Measurements from ENCODE around the gene PSMA8. TPM values are rescaled to one million over a fixed set of nuclear protein-coding genes. Genes with fewer than 3 reads are reported as not detected.
"Not testable (repeated sequence)": the region's sequence is repeated elsewhere in the genome, so short reads cannot be mapped to it uniquely, and the experiment has no call there.

The PSMA8 gene
- not detected for polyA plus RNA-seq (2013, experiment 1 of 2; ENCODE audit: insufficient read length)
- not detected for polyA plus RNA-seq (2013, experiment 2 of 2; ENCODE audit: insufficient read length)

DNA sequence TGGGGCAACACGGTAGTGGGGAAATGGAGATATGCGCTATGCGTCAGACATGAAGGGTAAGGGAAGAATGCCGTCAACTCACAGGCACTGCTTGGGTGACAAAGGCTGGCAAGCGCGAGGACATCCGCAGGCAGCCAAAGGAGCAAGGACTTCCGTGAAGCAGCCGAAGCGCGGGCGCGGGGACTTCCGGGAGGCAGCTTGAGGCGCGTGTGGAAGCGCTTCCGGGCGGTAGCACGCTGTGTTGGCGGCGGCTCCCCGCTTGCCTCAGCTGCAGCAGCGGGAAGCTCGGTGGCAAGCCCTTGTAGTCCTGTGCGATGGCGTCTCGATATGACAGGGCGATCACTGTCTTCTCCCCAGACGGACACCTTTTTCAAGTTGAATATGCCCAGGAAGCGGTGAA lies at the start of gene PSMA8:
Gene PSMA8 (plus strand): TSS at position 218 of the 400 bp plus-strand sequence. CDS start 97 bp downstream, at position 315.
- peak; percentile 20 for DNase-seq

DNA sequence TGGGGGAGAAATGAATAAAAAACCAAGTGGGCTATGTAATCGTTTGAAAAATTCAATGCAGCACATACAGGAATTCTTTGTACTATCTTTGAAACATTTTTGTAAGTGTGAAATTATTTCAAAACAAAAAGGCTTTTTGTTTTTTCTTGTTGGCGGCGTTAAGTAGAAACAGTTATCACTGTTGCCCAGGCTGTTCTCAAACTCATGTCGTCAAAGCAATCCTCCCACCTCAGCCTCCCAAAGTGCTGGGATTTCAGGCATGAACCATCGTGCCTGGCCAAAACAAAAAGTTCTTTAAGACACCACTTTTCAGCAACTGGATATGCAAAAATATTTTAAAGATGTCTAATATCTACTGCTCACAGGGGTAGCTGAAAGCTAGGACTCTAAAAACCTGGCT lies 48.6 kb upstream of the PSMA8 start:
- no peak for DNase-seq

DNA sequence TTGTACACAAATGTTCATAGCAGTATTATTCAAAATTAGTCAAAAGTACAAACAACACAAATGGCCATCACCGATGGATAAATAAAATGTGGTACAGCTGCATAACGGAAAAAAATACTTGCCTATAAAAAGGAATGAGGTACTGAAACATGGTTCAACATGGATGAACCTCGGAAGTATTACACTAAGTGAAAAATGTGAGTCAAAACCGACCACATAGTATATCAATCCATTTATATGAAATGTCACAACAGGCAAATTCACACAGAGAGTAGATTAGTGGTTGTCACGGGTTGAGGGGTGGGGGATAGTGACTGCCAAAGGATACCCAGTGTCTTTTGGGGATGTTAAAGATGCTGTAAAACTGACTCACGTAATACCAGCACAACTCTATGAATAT lies 46.7 kb upstream of the PSMA8 start:
- DNase-seq, result no peak

DNA sequence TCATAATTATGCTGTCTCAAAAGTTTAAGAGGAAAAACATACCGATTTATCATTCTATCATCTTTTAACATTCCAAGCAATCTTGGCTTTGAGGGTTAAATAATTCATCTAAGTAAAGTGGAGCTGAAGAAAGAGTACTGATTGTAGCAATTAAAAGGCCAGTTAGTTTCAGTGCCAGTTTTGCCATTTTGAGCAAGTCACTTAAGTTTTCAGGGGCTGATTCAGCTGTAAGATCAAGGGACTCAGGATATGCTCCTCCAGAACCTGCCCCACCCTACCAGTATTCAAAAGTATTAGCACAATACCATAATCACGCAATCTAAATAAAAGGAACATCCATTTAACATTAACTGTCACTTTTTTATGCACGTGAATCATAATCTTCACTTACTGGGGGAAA lies 45.2 kb upstream of the PSMA8 start:
- no peak for DNase-seq

DNA sequence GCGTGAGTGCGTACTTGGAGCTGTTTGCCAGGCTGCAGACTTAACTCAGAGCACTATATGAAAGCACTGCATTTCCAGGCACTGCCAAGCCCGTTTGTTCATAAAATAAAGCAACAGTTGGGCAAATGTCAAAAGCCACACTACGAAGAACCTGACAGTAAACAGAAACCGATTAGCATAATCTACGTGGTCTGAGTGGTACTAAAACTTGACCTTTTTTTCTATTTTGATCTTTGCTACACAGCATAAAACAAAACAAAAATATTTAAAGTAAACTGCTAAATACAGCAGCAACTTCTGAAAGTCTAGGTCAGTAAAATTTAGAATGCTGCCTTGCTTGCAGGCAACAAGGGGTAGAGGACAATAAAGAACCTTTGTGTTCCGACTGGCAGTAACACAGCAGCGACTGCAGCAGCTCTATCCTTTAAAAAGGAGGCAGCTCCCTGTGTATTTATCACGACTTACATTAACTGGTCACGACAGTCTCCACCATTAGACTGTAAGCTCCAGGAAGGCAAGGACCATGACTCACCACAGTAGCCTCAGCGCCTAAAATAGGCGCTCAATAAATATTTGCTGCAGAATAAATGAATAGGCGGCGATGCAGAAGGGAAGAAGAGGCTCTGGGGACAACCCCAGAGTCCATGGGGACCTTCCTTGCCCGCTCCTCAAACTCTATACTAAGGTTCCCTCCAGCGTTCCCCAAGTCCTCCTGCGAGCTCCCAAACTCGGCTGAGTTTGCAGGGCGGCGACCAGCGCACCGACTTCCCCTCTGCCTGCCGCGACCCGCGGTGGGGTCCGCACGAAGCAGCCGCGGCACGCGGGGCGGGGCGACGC lies 44.2 kb upstream of the PSMA8 start:
- DNase-seq, result peak; percentile 38

DNA sequence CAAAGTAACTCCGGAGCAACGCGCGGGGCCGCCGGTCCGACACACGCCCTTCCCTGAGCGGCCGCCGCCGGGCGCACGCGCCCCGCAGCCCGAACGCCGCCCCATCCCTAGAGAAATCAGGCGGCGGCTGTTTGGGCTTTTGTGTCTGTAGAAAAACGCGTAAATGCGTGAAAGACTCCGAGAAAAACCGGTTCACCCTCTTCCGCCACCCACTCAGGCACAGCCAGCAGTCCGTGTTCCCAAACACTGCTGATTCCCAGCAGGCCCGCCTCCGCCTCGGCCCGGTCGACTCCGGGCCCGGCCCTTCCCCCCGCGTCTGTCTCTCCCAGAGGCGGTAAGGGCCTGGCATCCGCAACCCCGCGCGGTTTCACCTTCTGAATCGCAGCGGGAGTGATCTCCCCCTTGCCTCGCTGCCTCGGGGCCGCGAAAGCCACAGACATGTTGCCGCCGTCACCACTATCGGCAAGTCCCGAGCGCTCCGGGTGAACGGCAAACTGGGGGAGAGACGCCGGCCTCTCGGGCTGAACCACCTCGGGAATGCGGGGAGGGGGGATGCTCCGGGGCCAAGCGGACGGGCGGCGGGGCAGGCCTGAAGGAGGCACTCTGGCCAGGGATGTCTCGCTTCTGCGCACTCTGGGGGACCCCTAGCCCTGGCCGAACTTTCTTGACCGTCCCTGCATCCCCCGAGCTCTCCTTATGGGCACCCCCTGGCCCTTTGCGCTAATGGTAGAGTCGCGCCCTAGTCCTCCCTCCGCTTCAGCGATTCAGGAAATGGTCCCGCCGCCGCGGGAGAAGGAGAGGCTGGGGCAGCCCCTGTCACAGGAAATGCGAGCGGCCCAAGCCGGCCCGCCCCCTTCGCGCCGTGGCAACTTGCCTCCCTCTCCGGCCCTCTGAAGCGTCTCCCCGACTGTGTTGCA lies 43.3 kb upstream of the PSMA8 start, which contains the start of gene SS18:
Gene SS18 (minus strand): TSS at position 484 of the 917 bp plus-strand sequence. CDS start 44 bp downstream, at position 440.
- DNase-seq, result peak; percentile 97

DNA sequence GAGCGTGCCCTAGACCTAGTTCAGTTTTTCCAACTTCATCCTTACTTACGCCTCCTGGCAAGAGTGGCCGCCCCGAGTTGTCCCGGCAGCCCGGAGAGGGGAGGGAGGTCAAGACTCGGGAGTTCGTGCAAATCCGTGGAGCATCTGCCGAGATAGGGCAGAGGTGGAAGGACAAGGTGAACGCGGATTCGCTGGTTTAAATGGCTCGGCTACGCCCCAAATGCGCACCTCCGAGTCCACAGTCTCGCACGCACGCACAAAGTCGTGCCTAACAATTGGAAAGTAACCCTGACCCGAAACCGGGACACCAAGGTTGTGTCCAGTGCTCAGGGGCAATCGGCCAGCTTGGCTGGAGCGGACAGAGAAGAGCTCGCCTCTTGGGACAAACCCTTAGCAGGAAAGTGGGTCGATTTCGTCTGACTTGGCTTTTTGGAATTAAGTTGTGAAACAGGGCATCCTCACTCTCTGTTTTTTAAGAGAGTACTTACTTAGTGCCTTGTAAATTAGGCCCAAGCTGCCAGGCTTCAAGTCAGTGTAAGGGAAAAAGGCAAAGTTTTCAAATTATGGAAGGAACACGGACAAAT lies 42.5 kb upstream of the PSMA8 start:
- DNase-seq, result no peak

DNA sequence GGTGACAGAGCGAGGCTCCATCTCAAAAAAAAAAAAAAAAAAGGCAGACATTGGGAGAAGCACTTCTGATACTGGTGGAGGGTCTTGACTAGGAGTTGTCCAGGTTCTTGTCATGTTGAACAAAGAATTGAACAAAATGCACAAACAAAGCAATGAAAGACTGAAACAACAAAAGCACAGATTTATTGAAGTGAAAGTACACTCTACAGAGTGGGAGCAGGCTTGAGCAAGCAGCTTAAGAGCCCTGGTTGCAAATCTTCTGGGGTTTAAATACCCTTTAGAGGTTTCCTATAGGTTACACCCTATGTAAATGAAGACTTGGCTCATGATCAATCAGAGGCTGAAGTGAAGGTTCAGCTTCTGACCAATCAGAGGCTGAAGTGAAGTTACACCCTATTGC lies 36.8 kb upstream of the PSMA8 start:
- DNase-seq, result no peak

DNA sequence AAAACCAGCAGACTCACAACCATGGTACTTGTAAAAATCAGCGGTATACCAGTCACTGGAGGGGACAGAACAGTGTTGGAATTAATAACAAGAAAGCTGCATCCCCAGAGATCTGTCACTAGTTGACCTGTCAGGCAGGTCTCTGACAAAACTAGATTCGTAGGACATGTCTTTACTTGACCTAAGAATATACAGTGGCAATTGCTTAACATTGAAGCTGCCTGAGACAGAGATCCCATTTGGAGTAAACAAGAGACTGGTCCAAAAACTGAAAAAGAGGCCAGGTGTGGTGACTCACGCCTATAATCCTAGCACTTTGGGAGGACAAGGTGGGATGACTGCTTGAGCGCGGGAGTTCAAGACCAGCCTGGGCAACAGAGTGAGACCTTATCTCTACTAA lies 36.1 kb upstream of the PSMA8 start:
- DNase-seq, result no peak

DNA sequence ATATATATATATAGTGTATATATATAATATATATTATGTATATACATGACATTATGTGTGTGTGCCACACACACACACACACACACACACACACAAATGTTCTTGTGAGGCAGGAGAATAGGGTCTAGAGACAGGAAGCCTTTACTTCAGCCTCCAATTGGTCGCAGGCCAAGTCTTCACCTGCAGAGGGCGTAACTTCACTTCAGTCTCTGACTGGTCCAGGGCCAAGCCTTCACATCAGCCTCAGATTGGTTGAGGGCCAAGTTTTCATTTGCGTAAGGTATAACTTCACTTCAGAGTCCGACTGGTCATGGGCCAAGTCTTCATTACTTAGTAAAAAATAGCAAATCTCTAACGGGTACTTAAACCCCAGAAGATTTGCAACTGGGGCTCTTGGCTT lies 30.1 kb upstream of the PSMA8 start:
- no peak for DNase-seq

DNA sequence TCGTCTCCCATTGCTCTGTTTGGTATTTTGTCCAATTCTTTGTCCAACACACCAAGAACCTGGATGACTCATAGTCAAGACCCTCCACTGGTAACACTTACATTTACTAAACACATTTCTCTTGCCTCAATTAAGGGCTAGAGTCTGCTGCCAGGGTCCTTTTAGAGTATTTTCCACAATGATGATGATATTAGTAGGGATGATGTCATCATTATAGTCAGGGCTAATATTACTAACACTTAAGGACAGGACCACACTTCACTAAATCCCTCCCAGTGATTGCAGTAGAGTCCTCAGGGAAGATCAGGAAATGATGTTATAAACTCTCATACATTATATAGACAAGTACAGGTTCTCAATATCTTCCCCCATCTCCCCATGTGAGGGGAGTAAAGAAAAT lies 29.6 kb upstream of the PSMA8 start:
- DNase-seq, result no peak

DNA sequence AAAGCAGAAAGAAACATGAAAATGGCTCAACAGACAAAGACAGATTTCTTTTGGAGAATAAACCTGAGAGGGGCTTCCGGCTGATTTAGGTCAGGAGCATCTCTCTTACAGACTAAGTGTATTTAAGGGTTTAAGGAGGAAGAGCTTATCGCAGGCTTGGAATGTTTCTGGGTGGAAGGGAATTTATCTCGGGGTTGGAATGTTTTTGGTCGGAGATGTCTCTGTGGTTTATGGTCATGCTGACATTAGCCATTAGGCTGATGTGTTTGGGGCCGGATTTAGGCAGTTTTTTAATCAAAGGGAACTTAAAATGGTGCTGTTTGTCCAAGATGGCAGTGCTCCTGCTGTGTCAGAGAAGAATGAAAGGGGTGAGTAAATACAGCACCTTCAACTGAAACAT lies 14.4 kb upstream of the PSMA8 start:
- DNase-seq, result peak; percentile 2

DNA sequence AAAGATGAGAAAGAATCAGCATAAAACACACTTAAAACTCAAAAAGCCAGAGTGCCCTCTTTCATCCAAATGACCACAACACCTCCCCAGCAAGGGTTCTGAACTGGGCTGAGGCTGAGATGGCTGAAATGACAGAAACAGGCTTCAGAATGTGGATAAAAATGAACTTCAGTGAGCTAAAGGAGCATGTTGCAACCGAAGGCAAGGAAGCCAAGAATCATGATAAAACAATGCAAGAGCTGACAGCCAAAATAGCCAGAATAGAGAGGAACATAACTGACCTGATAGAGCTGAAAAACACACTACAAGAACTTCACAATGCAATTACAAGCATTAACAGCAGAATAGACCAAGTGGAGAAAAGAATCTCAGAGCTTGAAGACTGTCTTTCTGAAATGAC lies 12.2 kb upstream of the PSMA8 start:
- no peak for DNase-seq

DNA sequence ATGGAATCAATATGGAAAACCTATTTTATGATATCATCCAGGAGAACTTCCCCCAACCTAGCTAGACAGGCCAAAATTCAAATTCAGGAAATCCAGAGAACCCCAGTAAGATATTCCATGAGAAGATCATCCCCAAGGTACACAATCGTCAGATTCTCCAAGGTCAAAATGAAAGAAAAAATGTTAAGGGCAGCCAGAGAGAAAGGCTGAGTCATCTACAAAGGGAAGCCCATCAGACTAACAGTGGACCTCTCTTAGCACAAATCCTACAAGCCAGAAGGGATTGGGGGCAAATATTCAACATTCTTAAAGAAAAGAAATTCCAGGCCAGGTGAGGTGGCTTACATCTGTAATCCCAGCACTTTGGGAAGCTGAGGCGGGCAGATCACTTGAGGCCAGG lies 11.7 kb upstream of the PSMA8 start:
- DNase-seq, result not testable (repeated sequence)

DNA sequence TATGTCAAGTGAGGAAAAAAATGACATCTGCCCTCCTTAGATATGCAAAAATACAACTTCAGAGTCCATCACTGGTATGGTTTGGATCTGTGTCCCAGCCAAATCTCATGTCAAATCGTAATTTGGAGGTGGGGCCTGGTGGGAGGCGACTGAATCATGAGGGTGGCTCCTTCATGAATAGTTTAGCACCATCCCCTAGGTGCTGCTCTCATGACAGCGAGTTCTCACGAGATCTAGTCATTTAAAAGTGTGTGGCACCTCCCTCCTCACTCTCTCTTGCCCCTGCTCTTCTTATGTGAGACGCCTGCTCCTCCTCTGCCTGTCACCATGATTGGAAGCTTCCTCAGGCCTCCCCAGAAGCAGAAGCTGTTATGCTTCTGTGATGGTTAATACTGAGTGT lies 5.9 kb upstream of the PSMA8 start:
- DNase-seq, result no peak

DNA sequence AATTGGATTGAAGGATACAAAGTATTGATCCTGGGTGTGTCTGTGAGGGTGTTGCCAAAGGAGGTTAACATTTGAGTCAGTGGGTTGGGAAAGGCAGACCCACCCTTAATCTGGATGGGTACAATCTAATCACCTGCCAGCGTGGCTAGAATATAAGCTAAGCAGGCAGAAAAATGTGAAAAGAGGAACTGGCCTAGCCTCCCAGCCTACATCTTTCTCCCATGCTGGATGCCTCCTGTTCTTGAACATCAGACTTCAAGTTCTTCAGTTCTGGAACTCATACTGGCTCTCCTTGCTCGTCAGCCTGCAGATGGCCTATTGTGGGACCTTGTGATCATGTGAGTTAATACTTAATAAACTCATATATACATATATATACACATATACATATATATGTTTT lies 5.5 kb upstream of the PSMA8 start:
- DNase-seq, result not testable (repeated sequence)

DNA sequence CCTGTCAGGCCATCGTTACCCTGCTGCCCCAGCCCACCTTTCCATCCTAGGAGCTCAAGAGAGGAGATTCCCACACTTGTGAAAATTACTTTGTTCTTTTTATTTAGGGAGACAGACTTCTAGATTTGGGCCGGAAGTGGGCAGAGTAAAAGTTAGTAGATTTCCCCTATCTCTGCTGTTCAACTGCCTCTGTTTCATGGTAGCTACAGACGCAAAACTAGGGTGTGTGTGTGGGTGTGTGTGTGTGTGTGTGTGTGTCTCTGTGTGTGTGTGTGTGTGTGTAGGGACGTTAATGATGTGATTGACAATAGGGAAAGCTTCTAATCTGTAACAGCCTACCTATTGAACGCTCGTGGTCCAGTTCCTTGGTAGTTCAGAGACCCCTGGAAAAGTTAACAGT lies 438 bp downstream of the PSMA8 start:
- no peak for DNase-seq

DNA sequence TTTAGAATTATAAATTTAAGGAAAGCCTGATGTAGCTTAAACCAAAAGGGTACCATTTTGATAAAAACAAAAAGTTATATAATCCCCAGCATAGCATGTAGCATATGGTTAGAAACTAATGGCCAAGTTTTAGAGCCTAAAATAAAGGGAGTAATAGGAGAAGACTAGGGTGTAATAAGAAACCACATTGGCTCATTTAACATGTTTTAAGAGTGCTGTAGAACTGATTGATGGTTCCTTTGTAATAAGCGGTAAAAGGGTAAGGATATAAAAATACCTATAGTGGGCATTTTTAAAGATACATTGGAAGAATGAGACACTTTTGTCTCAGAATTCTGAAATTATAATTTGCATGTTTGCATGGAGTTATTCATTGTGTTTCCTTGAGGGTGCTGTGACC lies 1.9 kb downstream of the PSMA8 start:
- no peak for DNase-seq

DNA sequence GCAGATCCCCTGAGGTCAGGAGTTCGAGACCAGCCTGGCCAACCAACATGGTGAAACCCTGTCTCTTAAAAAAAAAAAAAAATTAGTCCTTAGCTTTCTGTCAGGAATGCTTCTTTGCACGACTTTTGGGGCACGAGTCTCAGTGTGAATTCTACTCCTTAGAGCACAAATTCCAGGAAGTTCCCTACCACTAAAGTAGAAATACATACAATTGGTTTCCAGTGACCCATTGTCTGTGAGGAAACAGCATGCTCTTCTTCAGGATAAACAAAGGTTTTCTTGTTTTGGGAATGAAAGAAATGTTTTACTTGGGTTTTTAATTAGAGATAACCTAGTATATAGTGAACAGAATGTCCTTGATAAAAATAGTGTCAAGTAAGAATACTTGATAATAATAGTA lies 23.7 kb downstream of the PSMA8 start:
- DNase-seq, result no peak

DNA sequence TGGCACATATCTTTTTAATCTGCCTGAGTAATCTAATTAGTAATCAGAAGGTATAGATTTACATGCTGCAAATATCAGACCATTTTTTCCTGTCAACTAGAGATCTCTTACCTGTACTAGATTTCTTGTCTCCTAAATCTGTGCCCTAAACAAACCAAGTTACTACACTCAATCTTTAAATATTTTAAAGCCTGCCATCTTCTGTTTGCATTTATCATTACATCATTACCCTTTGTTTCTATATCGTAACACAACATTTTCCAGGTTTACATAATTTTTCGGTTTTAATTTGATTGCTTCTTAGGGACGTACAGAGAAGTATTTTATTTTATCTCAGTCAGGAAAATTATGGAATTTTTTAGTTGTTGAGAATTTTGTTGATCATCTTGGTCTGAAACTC lies 25.7 kb downstream of the PSMA8 start:
- DNase-seq, result no peak

DNA sequence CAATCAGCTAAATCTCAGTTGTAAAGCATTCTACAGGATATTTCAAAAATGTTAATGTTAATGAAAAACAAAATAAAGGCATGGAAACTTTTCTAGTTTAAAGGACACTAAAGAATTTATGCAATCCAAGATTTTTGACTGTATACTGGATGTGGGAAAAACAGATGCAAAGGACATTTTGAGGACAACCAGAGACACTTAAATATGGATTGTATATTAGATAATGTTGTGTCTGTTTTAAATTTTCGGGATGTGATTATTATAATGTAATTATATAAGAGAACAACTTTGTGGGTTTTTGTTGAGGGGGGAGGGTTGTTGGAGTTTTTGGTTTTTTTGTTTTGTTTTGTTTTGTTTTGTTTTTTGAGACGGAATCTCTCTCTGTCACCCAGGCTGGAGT lies 30.9 kb downstream of the PSMA8 start:
- DNase-seq, result no peak

DNA sequence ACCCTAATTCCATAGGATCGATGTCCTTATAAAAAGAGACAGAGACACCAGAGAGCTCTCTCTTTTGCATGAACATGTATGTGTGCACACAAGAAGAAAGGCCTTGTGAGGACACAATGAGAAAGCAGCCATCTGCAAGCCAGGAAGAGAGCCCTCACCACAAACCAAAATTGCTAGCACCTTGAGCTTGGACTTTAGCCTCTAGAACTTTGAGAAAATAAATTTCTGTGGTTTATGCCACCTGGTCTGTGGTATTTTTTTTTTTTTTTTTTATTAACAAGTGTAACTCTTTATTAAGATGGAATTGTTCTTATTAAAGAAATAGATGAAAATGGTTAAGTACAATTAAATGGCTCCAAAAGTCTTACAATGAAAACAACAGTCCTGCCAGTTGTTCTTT lies 33.9 kb downstream of the PSMA8 start:
- DNase-seq, result not testable (repeated sequence)

DNA sequence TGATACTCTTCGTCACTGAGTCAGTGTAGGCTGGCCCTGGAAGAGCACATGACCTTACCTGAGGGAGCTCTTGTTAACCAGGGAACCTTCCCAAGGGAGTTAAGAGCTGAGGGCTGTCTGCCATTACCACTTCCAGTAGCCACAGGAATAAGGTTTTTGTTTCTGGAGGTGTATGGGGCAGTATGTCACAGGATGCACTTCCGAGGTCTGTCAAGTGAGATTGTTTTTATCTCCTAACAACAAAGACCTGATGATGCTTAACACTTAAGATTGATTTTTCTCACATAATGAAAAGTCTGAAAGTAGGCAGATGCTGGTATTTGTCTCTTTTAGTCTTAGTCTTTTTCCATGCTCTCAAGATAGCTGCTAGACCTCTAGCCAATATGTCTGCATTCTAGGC lies 41.8 kb downstream of the PSMA8 start:
- no peak for DNase-seq

Measured in fibroblast of skin of scalp (primary cell).